HEK293T (cell line): Measurements from ENCODE around the gene LCN9.

Experiments used
- CTBP1 ChIP-seq: fragments of 450-650 bp; IDR thresholded peaks from 2 replicates; pipeline ENCODE4 v1.6.1; 2016; ENCODE audit warnings: borderline replicate concordance
- ELF4 ChIP-seq: fragments of 450-650 bp; IDR thresholded peaks from 2 replicates; pipeline ENCODE4 v1.6.1; 2017; ENCODE audit warnings: antibody characterized with exemption
- FOXK2 ChIP-seq: fragments of 450-650 bp; IDR thresholded peaks from 2 replicates; pipeline ENCODE4 v1.6.1; 2016; ENCODE audit warnings: mild to moderate bottlenecking
- FOXM1 ChIP-seq: fragments of 450-650 bp; IDR thresholded peaks from 2 replicates; pipeline ENCODE4 v1.6.1; 2017; ENCODE audit warnings: mild to moderate bottlenecking, borderline replicate concordance
- HDGF ChIP-seq: fragments of 450-650 bp; IDR thresholded peaks from 2 replicates; pipeline ENCODE4 v1.6.1; 2017; ENCODE audit warnings: antibody characterized with exemption, borderline replicate concordance
- L3MBTL2 ChIP-seq: fragments of 450-650 bp; conservative IDR thresholded peaks from 2 replicates; pipeline ENCODE4 v1.6.1; 2016; ENCODE audit warnings: mild to moderate bottlenecking
- LEF1 ChIP-seq: fragments of 450-650 bp; IDR thresholded peaks from 2 replicates; pipeline ENCODE4 v1.6.1; 2017; ENCODE audit warnings: mild to moderate bottlenecking, borderline replicate concordance
- SP1 ChIP-seq: fragments of 450-650 bp; IDR thresholded peaks from 2 replicates; pipeline ENCODE4 v1.6.1; 2017
- SUZ12 ChIP-seq: fragments of 450-650 bp; IDR thresholded peaks from 2 replicates; pipeline ENCODE4 v1.6.1; 2016; ENCODE audit warnings: mild to moderate bottlenecking
- ZNF384 ChIP-seq: fragments of 450-650 bp; IDR thresholded peaks from 2 replicates; pipeline ENCODE4 v1.6.1; 2016
- TF ChIP-seq, protein P1 (sequence below): fragments of 450-650 bp; IDR thresholded peaks from 2 replicates; pipeline ENCODE4 v1.6.1; 2016

DNA sequence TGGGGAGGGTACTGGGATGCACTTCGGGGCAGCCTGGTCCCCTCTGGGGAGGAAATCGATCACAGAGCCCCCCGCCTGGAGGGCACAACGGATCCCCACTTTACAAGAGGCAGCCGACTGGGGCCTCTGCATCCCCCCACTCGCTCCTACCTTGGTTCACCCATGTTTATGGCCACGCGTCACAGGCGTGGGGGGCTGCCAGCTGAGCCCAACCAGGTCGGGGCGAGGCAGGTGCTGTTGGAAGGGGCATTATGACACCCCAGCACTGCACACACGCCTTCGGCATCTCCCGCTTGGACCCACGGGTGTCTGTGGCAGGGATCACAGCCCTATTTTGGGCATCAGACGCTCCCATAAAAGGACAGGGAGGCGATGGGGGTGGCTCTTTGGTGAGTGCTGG lies 21.6 kb downstream of the LCN9 start:
- no peak for TF ChIP-seq HDGF
- no peak for TF ChIP-seq LEF1
- TF ChIP-seq CTBP1 = no peak
- no peak for TF ChIP-seq SP1
- TF ChIP-seq ELF4 = no peak
- no peak for TF ChIP-seq SUZ12
- TF ChIP-seq, protein P1, sequence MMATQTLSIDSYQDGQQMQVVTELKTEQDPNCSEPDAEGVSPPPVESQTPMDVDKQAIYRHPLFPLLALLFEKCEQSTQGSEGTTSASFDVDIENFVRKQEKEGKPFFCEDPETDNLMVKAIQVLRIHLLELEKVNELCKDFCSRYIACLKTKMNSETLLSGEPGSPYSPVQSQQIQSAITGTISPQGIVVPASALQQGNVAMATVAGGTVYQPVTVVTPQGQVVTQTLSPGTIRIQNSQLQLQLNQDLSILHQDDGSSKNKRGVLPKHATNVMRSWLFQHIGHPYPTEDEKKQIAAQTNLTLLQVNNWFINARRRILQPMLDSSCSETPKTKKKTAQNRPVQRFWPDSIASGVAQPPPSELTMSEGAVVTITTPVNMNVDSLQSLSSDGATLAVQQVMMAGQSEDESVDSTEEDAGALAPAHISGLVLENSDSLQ = no peak
- TF ChIP-seq ZNF384 = no peak
- TF ChIP-seq FOXM1 = no peak
- no peak for TF ChIP-seq FOXK2
- TF ChIP-seq L3MBTL2 = no peak
